WTC11 (cell line): ENCODE results near the gene SH3PXD2A.

Experiments
- CTCF ChIP-seq: fragments of 200-600 bp; IDR thresholded peaks from 2 replicates; pipeline ENCODE4 v1.8.0; 2022; ENCODE audit warnings: antibody characterized with exemption
- NFYB ChIP-seq: sonication (generic); formaldehyde crosslinking; conservative IDR thresholded peaks from 2 replicates; pipeline ENCODE4 v1.8.0; 2022; ENCODE audit warnings: low read depth, missing genetic modification reagents
- ZNF423 ChIP-seq: fragments of 250-450 bp; sonication (Bioruptor Pico); IDR thresholded peaks from 2 replicates; pipeline ENCODE4 v2.1.2; 2022; ENCODE audit warnings: mild to moderate bottlenecking, moderate library complexity
- TF ChIP-seq, protein P1 (sequence below): sonication (generic); formaldehyde crosslinking; conservative IDR thresholded peaks from 2 replicates; pipeline ENCODE4 v1.8.1; 2022; ENCODE audit warnings: mild to moderate bottlenecking, missing genetic modification reagents

DNA sequence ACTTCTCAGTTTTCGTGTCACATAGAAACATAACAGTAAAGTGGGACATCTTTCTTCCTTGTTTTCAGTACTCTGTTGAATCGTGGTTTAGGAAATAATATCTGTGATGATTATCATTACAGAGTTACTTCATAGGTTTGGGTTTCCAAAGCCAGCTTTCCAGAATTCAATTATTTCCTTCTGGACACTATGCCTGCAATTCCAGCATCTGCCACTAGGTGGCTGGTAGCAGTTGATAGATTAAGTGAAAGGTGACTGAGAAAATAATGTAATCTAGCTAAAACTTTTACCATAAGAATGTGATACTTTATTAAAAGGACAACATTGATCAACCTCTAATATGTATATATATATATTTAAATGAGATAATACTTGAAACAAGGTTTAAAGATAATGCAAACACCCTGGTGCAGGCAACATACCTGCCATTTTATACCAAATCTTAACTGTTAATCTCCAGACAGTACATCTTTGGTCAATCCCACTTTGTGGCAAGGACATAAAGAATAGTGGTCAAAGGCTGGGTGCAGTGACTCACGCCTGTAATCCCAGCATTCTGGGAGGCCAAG is 102.6 kb downstream of the SH3PXD2A start:
- TF ChIP-seq CTCF = peak; percentile 91
- no peak for TF ChIP-seq ZNF423 (CRISPR knock-in tag)
- TF ChIP-seq NFYB (CRISPR knock-in tag) = no peak
- TF ChIP-seq, protein P1, sequence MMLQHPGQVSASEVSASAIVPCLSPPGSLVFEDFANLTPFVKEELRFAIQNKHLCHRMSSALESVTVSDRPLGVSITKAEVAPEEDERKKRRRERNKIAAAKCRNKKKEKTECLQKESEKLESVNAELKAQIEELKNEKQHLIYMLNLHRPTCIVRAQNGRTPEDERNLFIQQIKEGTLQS (CRISPR knock-in tag) = no peak
